Neural crest cell (in vitro differentiated cells): ENCODE data around the gene KRIT1. TPM values are rescaled to one million over a fixed set of nuclear protein-coding genes. Genes with fewer than 3 reads are reported as not detected.

Source experiments
- DNase-seq: peaks from one replicate; pipeline ENCODE4 v3.0.0; 2021; ENCODE audit warnings: low read depth, mixed read lengths, low spot score
- H3K27ac Mint-ChIP-seq: one replicate; pipeline ENCODE4 v1.8.0; 2021; ENCODE audit warnings: mild to moderate bottlenecking, mixed read lengths; ENCODE audit not compliant: unreplicated experiment
- H3K27me3 Mint-ChIP-seq: 2 replicates; pipeline ENCODE4 v1.8.0; 2021; ENCODE audit warnings: low read depth, mild to moderate bottlenecking, mixed read lengths
- H3K36me3 Mint-ChIP-seq: 2 replicates; pipeline ENCODE4 v1.8.0; 2021; ENCODE audit warnings: low read depth, mild to moderate bottlenecking, mixed read lengths
- H3K4me1 Mint-ChIP-seq: 2 replicates; pipeline ENCODE4 v1.8.0; 2021; ENCODE audit warnings: mixed read lengths
- H3K4me3 Mint-ChIP-seq: one replicate; pipeline ENCODE4 v1.8.0; 2021; ENCODE audit warnings: mild to moderate bottlenecking, mixed read lengths
- H3K9me3 Mint-ChIP-seq: 2 replicates; pipeline ENCODE4 v1.8.0; 2021; ENCODE audit warnings: mixed read lengths
- CTCF ChIP-seq: fragments of 200-600 bp; sonication (generic); conservative IDR thresholded peaks from 2 replicates; pipeline ENCODE4 v1.5.0; 2021; ENCODE audit warnings: antibody characterized with exemption, mild to moderate bottlenecking
- total RNA-seq: library from RNA; stranded (reverse); gene quantifications from 2 replicates; pipeline ENCODE4 v1.2.1, GENCODE V29; 2021

KRIT1 gene
- total RNA-seq, 1 donor from 2014 or later, result 49.4 TPM

GRCh38 chr7:92275327-92275726, 29.6 kb upstream of the KRIT1 start:
- Mint-ChIP-seq H3K9me3 (no peaks in the 10 kb centered on the region), H3K27ac (no peak overlapping the region)

GRCh38 chr7:92268921-92269320, 23.2 kb upstream of the KRIT1 start:
- Mint-ChIP-seq H3K9me3 (no peaks in the 10 kb centered on the region), H3K4me3 (no peak overlapping the region)
- TF ChIP-seq CTCF, result no peak

More at GRCh38 chr7:92275327-92275726, 29.6 kb upstream of the KRIT1 start:
- H3K36me3 Mint-ChIP-seq, result peaks cover 6% of the 10 kb centered on the region
- H3K4me3 Mint-ChIP-seq, result no peak overlapping the region
- no peak for TF ChIP-seq CTCF
- H3K27me3 Mint-ChIP-seq, result no peaks in the 10 kb centered on the region
- peaks cover 6% of the 10 kb centered on the region for H3K4me1 Mint-ChIP-seq
- no peak for DNase-seq

GRCh38 chr7:92266415-92267241, 20.9 kb upstream of the KRIT1 start:
- no peak for TF ChIP-seq CTCF
- H3K27me3 Mint-ChIP-seq, result no peaks in the 10 kb centered on the region
- no peak overlapping the region for H3K4me3 Mint-ChIP-seq
- H3K4me1 Mint-ChIP-seq, result no peaks in the 10 kb centered on the region
- no peak for DNase-seq
- no peak overlapping the region for H3K27ac Mint-ChIP-seq
- peaks cover 1% of the 10 kb centered on the region for H3K9me3 Mint-ChIP-seq
- peaks cover 5% of the 10 kb centered on the region for H3K36me3 Mint-ChIP-seq

More at GRCh38 chr7:92268921-92269320, 23.2 kb upstream of the KRIT1 start:
- H3K27me3 Mint-ChIP-seq, result no peaks in the 10 kb centered on the region
- peaks cover under 1% of the 10 kb centered on the region for H3K36me3 Mint-ChIP-seq
- H3K4me1 Mint-ChIP-seq, result no peaks in the 10 kb centered on the region
- no peak overlapping the region for H3K27ac Mint-ChIP-seq
- no peak for DNase-seq

GRCh38 chr7:92260248-92260781, 14.6 kb upstream of the KRIT1 start:
- Mint-ChIP-seq H3K4me3 (no peak overlapping the region), H3K9me3 (peaks cover 4% of the 10 kb centered on the region), H3K27me3 (no peaks in the 10 kb centered on the region), H3K27ac (no peak overlapping the region), H3K36me3 (peaks cover 15% of the 10 kb centered on the region), H3K4me1 (no peaks in the 10 kb centered on the region)
- DNase-seq, result no peak
- TF ChIP-seq CTCF, result no peak

GRCh38 chr7:92259610-92260247, 14.0 kb upstream of the KRIT1 start:
- Mint-ChIP-seq H3K4me1 (no peaks in the 10 kb centered on the region), H3K27ac (no peak overlapping the region), H3K36me3 (peaks cover 20% of the 10 kb centered on the region), H3K4me3 (no peak overlapping the region), H3K9me3 (peaks cover 8% of the 10 kb centered on the region), H3K27me3 (no peaks in the 10 kb centered on the region)
- no peak for TF ChIP-seq CTCF
- no peak for DNase-seq
